ENCODE data around the gene NTHL1. TPM values are rescaled to one million over a fixed set of nuclear protein-coding genes. Genes with fewer than 3 reads are reported as not detected.

Gene NTHL1
- total and polyA plus RNA-seq, 10 donors = 9.6 to 52.1 (median 27.0) TPM

DNA sequence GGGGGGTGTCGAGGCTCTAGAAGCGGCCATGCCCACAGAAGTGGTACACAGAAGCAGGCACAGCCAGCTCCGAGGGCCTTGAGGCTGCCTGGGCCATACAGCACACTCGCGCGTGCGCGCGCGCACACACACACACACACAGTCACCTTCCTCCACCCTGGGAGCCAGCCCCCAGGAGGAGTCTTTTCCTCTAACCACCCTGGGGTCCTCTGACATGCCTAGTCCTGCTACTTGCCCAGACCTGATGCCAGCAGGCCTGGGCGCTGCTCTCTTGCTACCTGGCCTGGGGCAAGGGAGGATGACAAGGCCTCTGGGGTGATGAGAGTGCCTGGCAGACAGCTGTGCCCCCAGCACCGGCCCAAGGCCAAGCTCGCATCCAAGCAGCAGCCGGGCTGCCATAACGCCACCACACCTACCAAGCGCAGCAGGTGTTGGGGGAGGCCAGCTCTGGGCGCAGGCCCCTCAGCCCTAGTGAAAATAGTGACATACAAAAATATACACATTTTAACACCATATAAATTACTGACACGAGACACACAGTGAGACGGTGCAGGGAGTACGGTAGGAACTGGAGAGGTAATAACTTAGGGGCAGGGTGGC is 41.2 kb upstream of the NTHL1 start:
- WGBS, 5 donors = 77 to 89% (median 85%) methylated on average over 18 to 20 of the region's 20 CpGs
- Histone ChIP-seq H3K27me3 (replicated peaks in 1 of 7) (no peaks in the 10 kb centered on the region), H3K27ac (peak overlapping the region in 4 of 8 donors; percentile 63 to 75 (median 69)), H3K4me3 (no peak overlapping the region), H3K4me1 (peaks cover 0 to 45% (median 19%) of the 10 kb centered on the region in 6 donors), H3K9me3 (no peaks in the 10 kb centered on the region), H3K36me3 (peaks cover 0 to 97% (median 87%) of the 10 kb centered on the region in 6 donors)
- no peak for DNase-seq
- TF ChIP-seq CTCF (IDR thresholded peaks at IDR 0.05 in 8 of 11, conservative IDR thresholded peaks at IDR 0.05 in 3 of 11) (no peak), POLR2AphosphoS5 (IDR thresholded peaks at IDR 0.05) (no peak), POLR2A (IDR thresholded peaks at IDR 0.05) (no peak)
- intact Hi-C loops (cut with DNase I; ENCODE audit: low total_unique reads) = no loop called here

GRCh38 chr16:2087748-2088631 is 40.4 kb upstream of the NTHL1 start:
- no peak overlapping the region for H3K4me3 ChIP-seq
- H3K9me3 ChIP-seq = no peaks in the 10 kb centered on the region
- intact Hi-C loops (cut with DNase I; ENCODE audit: low total_unique reads) = no loop called here
- peak overlapping the region in 2 of 8 donors; percentile 12 to 24 for H3K27ac ChIP-seq
- H3K27me3 ChIP-seq (replicated peaks in 1 of 7) = no peaks in the 10 kb centered on the region
- WGBS, 5 donors = 88 to 94% (median 92%) methylated on average over 34 to 41 of the region's 41 CpGs
- peaks cover 0 to 53% (median 24%) of the 10 kb centered on the region in 6 donors for H3K4me1 ChIP-seq
- TF ChIP-seq POLR2A (IDR thresholded peaks at IDR 0.05) = no peak
- TF ChIP-seq CTCF (IDR thresholded peaks at IDR 0.05 in 8 of 11, conservative IDR thresholded peaks at IDR 0.05 in 3 of 11) = no peak
- peak in 2 of 3 donors; percentile 22 to 32 for TF ChIP-seq POLR2AphosphoS5 (IDR thresholded peaks at IDR 0.05)
- peaks cover 0 to 97% (median 87%) of the 10 kb centered on the region in 6 donors for H3K36me3 ChIP-seq
- DNase-seq = no peak

GRCh38 chr16:2086812-2087747 is 39.4 kb upstream of the NTHL1 start:
- H3K9me3 ChIP-seq = no peaks in the 10 kb centered on the region
- TF ChIP-seq CTCF (IDR thresholded peaks at IDR 0.05 in 8 of 11, conservative IDR thresholded peaks at IDR 0.05 in 3 of 11) (no peak), POLR2AphosphoS5 (IDR thresholded peaks at IDR 0.05) (peak in 1 of 3 donors; percentile 30)
- peaks cover 0 to 97% (median 89%) of the 10 kb centered on the region in 6 donors for H3K36me3 ChIP-seq
- peak overlapping the region in 2 of 8 donors; percentile 12 to 24 for H3K27ac ChIP-seq
- H3K4me1 ChIP-seq = peaks cover 0 to 57% (median 27%) of the 10 kb centered on the region in 6 donors
- no peak for DNase-seq
- H3K4me3 ChIP-seq = no peak overlapping the region
- H3K27me3 ChIP-seq (replicated peaks in 1 of 7) = no peaks in the 10 kb centered on the region
- intact Hi-C loops (cut with DNase I; ENCODE audit: low total_unique reads) = no loop called here
- 85 to 92% (median 87%) methylated on average over 17 to 30 of the region's 30 CpGs for WGBS, 5 donors

Measured in spleen (tissue), 11 donors.